WTC11 (cell line): Measurements from ENCODE around the gene ELOVL7.

Experiments
- CREB1 ChIP-seq: sonication (generic); formaldehyde crosslinking; IDR thresholded peaks from 2 replicates; pipeline ENCODE4 v1.8.0; 2023; ENCODE audit warnings: mild to moderate bottlenecking, missing genetic modification reagents
- CTCF ChIP-seq: fragments of 200-600 bp; IDR thresholded peaks from 2 replicates; pipeline ENCODE4 v1.8.0; 2022; ENCODE audit warnings: antibody characterized with exemption
- KAT7 ChIP-seq: sonication (generic); formaldehyde crosslinking; IDR thresholded peaks from 2 replicates; pipeline ENCODE4 v1.8.1; 2023; ENCODE audit warnings: missing genetic modification reagents, mild to moderate bottlenecking, borderline replicate concordance
- MXD4 ChIP-seq: fragments of 250-450 bp; sonication (Bioruptor Pico); IDR thresholded peaks from 2 replicates; pipeline ENCODE4 v1.8.0; 2021; ENCODE audit warnings: mild to moderate bottlenecking, moderate library complexity, borderline replicate concordance
- TF ChIP-seq, protein P1 (sequence below): fragments of 250-450 bp; sonication (Bioruptor Pico); IDR thresholded peaks from 2 replicates; pipeline ENCODE4 v1.9.0; 2021; ENCODE audit warnings: mild to moderate bottlenecking, borderline replicate concordance

DNA sequence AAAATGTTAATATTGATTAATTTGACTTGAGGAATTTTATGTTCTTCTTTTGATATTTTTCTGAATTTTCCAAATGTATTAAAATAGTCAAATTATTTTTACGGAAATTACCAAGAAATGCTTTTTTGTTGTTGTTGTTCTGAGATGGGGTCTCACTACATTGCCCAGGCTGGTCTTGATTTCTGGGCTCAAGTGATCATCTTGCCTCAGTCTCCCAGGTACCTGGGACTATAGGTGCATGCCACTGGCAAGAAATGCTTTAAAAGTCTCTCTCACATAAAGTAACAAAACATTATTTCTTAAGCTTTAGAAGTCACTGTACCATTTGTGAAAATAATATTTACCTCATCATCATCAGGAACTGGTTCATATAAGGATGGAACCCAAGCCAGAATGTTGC, 43.0 kb upstream of the ELOVL7 start:
- TF ChIP-seq CTCF (no peak), CREB1 (CRISPR knock-in tag) (no peak), MXD4 (no peak), KAT7 (CRISPR knock-in tag) (no peak)
- TF ChIP-seq, protein P1, sequence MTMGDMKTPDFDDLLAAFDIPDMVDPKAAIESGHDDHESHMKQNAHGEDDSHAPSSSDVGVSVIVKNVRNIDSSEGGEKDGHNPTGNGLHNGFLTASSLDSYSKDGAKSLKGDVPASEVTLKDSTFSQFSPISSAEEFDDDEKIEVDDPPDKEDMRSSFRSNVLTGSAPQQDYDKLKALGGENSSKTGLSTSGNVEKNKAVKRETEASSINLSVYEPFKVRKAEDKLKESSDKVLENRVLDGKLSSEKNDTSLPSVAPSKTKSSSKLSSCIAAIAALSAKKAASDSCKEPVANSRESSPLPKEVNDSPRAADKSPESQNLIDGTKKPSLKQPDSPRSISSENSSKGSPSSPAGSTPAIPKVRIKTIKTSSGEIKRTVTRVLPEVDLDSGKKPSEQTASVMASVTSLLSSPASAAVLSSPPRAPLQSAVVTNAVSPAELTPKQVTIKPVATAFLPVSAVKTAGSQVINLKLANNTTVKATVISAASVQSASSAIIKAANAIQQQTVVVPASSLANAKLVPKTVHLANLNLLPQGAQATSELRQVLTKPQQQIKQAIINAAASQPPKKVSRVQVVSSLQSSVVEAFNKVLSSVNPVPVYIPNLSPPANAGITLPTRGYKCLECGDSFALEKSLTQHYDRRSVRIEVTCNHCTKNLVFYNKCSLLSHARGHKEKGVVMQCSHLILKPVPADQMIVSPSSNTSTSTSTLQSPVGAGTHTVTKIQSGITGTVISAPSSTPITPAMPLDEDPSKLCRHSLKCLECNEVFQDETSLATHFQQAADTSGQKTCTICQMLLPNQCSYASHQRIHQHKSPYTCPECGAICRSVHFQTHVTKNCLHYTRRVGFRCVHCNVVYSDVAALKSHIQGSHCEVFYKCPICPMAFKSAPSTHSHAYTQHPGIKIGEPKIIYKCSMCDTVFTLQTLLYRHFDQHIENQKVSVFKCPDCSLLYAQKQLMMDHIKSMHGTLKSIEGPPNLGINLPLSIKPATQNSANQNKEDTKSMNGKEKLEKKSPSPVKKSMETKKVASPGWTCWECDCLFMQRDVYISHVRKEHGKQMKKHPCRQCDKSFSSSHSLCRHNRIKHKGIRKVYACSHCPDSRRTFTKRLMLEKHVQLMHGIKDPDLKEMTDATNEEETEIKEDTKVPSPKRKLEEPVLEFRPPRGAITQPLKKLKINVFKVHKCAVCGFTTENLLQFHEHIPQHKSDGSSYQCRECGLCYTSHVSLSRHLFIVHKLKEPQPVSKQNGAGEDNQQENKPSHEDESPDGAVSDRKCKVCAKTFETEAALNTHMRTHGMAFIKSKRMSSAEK: no peak
